AG08395 (cell line): ENCODE results near the gene CFAP20DC.

Experiments
- DNase-seq: peaks from one replicate; pipeline ENCODE4 v3.0.0; 2012; ENCODE audit warnings: mixed read lengths, low spot score

The CFAP20DC gene

DNA sequence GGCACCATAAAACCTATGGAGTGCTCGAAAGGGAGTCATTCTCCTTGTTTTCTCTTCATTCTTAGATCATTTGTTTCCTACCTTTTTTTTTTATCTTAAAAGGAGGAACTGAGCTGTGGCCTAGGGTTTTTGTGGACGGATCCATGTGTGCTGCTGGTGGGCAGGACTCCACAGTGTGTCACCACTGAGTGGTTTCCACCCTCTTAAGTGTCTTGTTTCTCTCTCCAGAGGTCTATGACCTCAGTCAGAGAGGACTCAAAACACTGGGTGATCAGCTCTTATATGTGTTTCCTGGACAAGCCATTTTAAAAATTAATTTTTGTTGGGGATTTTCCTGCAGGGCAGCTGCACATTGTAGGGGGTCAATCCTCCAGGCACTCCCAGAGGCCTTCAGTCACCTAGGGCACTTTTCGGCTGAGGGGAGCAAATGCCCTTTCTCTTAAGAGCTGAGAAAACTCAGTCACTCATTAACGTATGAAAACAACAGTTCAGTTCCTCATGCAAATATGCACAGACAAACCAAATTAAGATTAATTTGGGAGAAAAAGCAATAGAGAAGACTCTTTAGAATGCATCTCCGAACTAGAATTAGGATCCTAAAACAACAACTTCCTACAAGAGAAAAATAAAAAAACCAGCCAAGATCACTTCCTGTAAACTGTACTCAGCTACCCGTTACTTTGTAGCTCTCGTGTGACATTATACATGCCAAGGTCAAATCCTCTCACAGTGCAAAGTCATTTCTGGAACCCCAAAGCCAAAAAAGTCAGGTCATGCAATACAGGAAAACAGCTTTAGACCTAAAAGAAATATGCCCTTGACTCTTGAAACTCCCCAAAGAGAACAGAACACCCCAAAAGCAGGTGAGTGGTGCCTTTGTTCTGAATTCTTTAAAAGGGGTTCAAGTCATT, 355.6 kb downstream of the CFAP20DC start:
- no peak for DNase-seq

- no peak for DNase-seq
Measured at GRCh38 chr3:58692484-58692883, 357.3 kb downstream of the CFAP20DC start.
